Ishikawa (cell line): ENCODE data around the gene MTOR.
A peak's percentile ranks its signal among the peaks of the same experiment; 100 is the strongest.

Source experiments
- CEBPB ChIP-seq: IDR thresholded peaks from 2 replicates; pipeline ENCODE4 v1.6.1; 2012
- CREB1 ChIP-seq: IDR thresholded peaks from 2 replicates; pipeline ENCODE4 v1.6.1; 2012; ENCODE audit warnings: low read depth
- EGR1 ChIP-seq: IDR thresholded peaks from 2 replicates; pipeline ENCODE4 v1.6.1; 2012
- EP300 ChIP-seq: IDR thresholded peaks from 2 replicates; pipeline ENCODE4 v1.6.1; 2012; ENCODE audit warnings: borderline replicate concordance
- FOXM1 ChIP-seq: IDR thresholded peaks from 2 replicates; pipeline ENCODE4 v1.6.1; 2012; ENCODE audit warnings: low read depth, borderline replicate concordance
- MAX ChIP-seq: IDR thresholded peaks from 2 replicates; pipeline ENCODE4 v1.6.1; 2012
- NFIC ChIP-seq: IDR thresholded peaks from 2 replicates; pipeline ENCODE4 v1.6.1; 2012
- RAD21 ChIP-seq: IDR thresholded peaks from 2 replicates; pipeline ENCODE4 v1.6.1; 2012; ENCODE audit warnings: low read depth
- REST ChIP-seq: IDR thresholded peaks from 2 replicates; pipeline ENCODE4 v1.6.1; 2012; ENCODE audit warnings: low read depth, mild to moderate bottlenecking
- TAF1 ChIP-seq: IDR thresholded peaks from 2 replicates; pipeline ENCODE4 v1.6.1; 2012; ENCODE audit warnings: low read depth, mild to moderate bottlenecking
- TCF12 ChIP-seq: IDR thresholded peaks from 2 replicates; pipeline ENCODE4 v1.6.1; 2012; ENCODE audit warnings: low read depth
- TEAD4 ChIP-seq: IDR thresholded peaks from 2 replicates; pipeline ENCODE4 v1.6.1; 2012
- USF1 ChIP-seq: IDR thresholded peaks from 2 replicates; pipeline ENCODE4 v1.6.1; 2012
- YY1 ChIP-seq: IDR thresholded peaks from 2 replicates; pipeline ENCODE4 v1.6.1; 2012; ENCODE audit warnings: low read depth
- ZBTB7A ChIP-seq: IDR thresholded peaks from 2 replicates; pipeline ENCODE4 v1.6.1; 2012; ENCODE audit warnings: low read depth

The MTOR gene

GRCh38 chr1:11138029-11138428 is 124.3 kb downstream of the MTOR start:
- TF ChIP-seq USF1 (no peak), TCF12 (no peak), MAX (no peak), CEBPB (no peak), ZBTB7A (no peak), TAF1 (no peak), EP300 (no peak), REST (no peak), RAD21 (no peak), YY1 (no peak), TEAD4 (no peak), NFIC (no peak), CREB1 (no peak), EGR1 (no peak)

GRCh38 chr1:11134898-11135266 is 127.5 kb downstream of the MTOR start:
- TF ChIP-seq TAF1 (no peak), CREB1 (no peak), FOXM1 (no peak), YY1 (no peak)

- TF ChIP-seq NFIC (peak; percentile 32), RAD21 (no peak)
Observed at GRCh38 chr1:11134251-11134897, 128.0 kb downstream of the MTOR start.

- no peak for TF ChIP-seq FOXM1
Observed at GRCh38 chr1:11132563-11133293, 129.6 kb downstream of the MTOR start.

GRCh38 chr1:11131816-11132215 is 130.5 kb downstream of the MTOR start:
- TF ChIP-seq EP300 (no peak), YY1 (no peak), TEAD4 (no peak)

GRCh38 chr1:11130406-11130805 is 131.9 kb downstream of the MTOR start:
- TF ChIP-seq EP300, result no peak
- TF ChIP-seq MAX, result no peak
- TF ChIP-seq RAD21, result no peak
- no peak for TF ChIP-seq TAF1
- no peak for TF ChIP-seq USF1
- no peak for TF ChIP-seq ZBTB7A
- no peak for TF ChIP-seq TCF12
- TF ChIP-seq TEAD4, result no peak
- TF ChIP-seq NFIC, result no peak

GRCh38 chr1:11129649-11130390 is 132.5 kb downstream of the MTOR start:
- no peak for TF ChIP-seq USF1
- no peak for TF ChIP-seq TEAD4
- no peak for TF ChIP-seq REST
